ENCODE results near the gene FBXO31. TPM values are rescaled to one million over a fixed set of nuclear protein-coding genes. Genes with fewer than 3 reads are reported as not detected.
"Not testable (repeated sequence)": the region's sequence is repeated elsewhere in the genome, so short reads cannot be mapped to it uniquely, and the experiment has no call there.

Gene FBXO31
- total RNA-seq, 1 donor from 2014 or later = 37.1 TPM

DNA sequence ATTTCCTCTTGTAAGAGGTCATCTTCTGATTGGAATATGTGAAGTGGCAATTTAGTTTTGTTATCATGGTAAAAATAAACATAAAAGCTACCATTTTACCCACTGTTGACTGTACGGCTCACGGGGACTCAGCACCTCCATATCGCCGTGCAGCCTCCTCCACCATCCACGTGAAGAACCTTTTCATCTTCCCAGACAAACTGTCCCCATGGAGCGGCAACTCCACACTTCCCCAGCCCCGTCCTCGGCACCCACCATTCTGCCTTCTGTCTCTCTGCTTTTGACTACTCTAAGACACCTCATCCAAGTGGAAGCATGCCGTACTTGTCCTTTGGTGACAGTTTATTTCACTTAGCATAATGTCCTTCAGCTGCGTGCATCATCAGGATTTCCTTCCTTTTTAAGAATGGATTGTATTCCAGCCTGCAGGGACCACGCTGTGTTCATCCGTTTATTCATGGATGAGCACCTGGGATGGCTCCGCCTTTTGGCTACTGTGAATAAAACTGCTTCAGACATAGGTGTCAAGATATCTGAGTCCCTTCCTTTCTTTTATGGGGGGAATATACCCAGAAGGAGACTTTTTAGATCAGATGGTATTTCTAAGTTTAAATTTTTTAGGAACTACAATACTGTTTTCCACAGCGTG is 14.3 kb downstream of the FBXO31 start:
- no peak overlapping the region for H3K4me3 Mint-ChIP-seq
- H3K27me3 Mint-ChIP-seq = no peaks in the 10 kb centered on the region
- intact Hi-C loops (cut with micrococcal nuclease) = no loop called here
- peaks cover 14% of the 10 kb centered on the region for H3K36me3 Mint-ChIP-seq (ENCODE audit: low read depth)
- peaks cover 34% of the 10 kb centered on the region for H3K4me1 Mint-ChIP-seq
- no peaks in the 10 kb centered on the region for H3K9me3 Mint-ChIP-seq
- DNase-seq = no peak
- no peak overlapping the region for H3K27ac Mint-ChIP-seq

DNA sequence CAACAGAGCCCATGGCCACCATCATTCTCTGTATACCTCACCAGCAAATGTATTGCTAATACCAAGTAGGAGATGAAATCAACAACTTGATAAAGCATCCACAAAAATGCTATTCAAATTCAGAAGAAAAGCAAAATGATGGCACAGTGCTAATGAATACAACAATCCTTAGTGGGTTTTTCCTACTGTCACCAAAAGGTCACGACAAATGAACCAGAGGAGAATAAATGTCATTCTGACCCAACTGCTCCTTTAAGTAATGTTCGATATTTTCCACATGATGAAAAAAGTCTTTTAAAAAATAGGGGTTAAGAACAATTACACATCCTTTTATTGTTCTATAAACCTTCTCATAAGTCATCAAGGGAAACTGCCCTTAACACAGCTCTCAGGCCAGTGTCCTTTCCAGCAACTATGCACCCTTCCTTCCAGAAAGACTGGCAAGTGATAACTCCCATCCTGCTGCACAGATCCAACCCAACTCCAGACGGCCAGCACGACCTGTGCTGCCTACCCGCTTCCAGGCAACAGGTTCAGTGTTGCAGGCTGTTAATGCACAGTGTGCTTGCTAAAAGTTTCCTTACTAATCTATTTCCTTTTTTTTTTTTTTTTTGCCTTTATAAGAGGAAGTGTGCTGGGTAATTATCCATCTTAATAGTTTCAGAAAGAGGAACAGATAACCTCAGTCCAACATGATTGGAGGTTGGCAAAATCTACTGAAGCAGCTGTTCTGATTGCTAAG is 15.4 kb downstream of the FBXO31 start:
- H3K9me3 Mint-ChIP-seq = no peaks in the 10 kb centered on the region
- no peak for DNase-seq
- H3K27me3 Mint-ChIP-seq = no peaks in the 10 kb centered on the region
- peaks cover 35% of the 10 kb centered on the region for H3K4me1 Mint-ChIP-seq
- H3K36me3 Mint-ChIP-seq (ENCODE audit: low read depth) = peaks cover 14% of the 10 kb centered on the region
- H3K27ac Mint-ChIP-seq = peak overlapping the region; percentile 51
- intact Hi-C loops (cut with micrococcal nuclease) = no loop called here
- H3K4me3 Mint-ChIP-seq = no peak overlapping the region

DNA sequence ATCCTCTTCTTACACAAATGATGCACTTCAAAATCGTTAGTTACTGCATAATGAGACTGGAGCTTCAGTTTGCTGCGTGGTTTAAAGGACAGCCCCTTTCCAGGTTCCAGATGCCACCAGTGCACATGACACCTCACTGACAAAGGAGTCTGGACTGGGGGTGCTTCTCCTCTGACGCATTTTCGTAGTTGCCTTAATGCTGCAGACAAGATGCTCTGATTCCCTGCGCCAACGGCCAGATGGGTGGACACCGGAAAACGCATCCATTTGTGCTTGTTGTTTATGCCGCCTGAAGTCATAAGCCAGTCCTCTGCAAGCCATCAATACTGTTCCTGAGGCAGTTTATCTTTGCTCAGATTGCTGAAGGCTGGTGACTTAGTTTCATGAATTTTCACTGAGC is 16.0 kb downstream of the FBXO31 start:
- H3K27ac Mint-ChIP-seq = no peak overlapping the region
- peaks cover 35% of the 10 kb centered on the region for H3K4me1 Mint-ChIP-seq
- intact Hi-C loops (cut with micrococcal nuclease) = no loop called here
- H3K9me3 Mint-ChIP-seq = no peaks in the 10 kb centered on the region
- DNase-seq = no peak
- H3K36me3 Mint-ChIP-seq (ENCODE audit: low read depth) = peaks cover 14% of the 10 kb centered on the region
- no peaks in the 10 kb centered on the region for H3K27me3 Mint-ChIP-seq
- no peak overlapping the region for H3K4me3 Mint-ChIP-seq

DNA sequence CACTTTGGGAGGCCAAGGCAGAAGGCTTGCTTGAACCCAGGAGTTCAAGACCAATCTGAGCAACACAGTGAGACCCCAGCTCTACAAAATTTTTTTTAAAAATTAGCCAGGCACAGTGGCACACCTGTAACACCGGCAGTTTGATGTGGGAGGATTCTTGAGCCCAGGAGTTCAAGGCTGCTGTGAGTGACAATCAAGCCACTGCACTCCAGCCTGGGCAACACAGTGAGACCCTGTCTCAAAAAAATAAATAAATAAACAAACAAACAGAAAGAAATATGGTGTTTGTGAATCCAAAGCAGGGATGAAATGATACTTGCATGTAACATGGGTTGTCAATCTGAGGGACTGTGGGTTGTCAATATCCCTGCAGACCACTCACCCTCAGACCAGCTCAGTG is 16.6 kb downstream of the FBXO31 start:
- Mint-ChIP-seq H3K9me3 (no peaks in the 10 kb centered on the region), H3K27me3 (no peaks in the 10 kb centered on the region), H3K27ac (no peak overlapping the region), H3K36me3 (ENCODE audit: low read depth) (peaks cover 15% of the 10 kb centered on the region), H3K4me1 (peaks cover 35% of the 10 kb centered on the region), H3K4me3 (no peak overlapping the region)
- no peak for DNase-seq
- intact Hi-C loops (cut with micrococcal nuclease) = no loop called here

- intact Hi-C loops (cut with micrococcal nuclease) = no loop called here
- H3K4me1 Mint-ChIP-seq = peaks cover 32% of the 10 kb centered on the region
- no peak overlapping the region for H3K4me3 Mint-ChIP-seq
- H3K9me3 Mint-ChIP-seq = no peaks in the 10 kb centered on the region
- no peak for DNase-seq
- no peaks in the 10 kb centered on the region for H3K27me3 Mint-ChIP-seq
- H3K27ac Mint-ChIP-seq = peak overlapping the region; percentile 50
- H3K36me3 Mint-ChIP-seq (ENCODE audit: low read depth) = peaks cover 20% of the 10 kb centered on the region
Measured at GRCh38 chr16:87366288-87366687, 17.3 kb downstream of the FBXO31 start.

- Mint-ChIP-seq H3K9me3 (no peaks in the 10 kb centered on the region), H3K36me3 (ENCODE audit: low read depth) (peaks cover 25% of the 10 kb centered on the region), H3K4me3 (no peak overlapping the region), H3K27me3 (no peaks in the 10 kb centered on the region), H3K27ac (no peak overlapping the region), H3K4me1 (peaks cover 34% of the 10 kb centered on the region)
- DNase-seq = no peak
- intact Hi-C loops (cut with micrococcal nuclease) = no loop called here
Measured at GRCh38 chr16:87365021-87365713, 18.4 kb downstream of the FBXO31 start.

- intact Hi-C loops (cut with micrococcal nuclease) = no loop called here
- Mint-ChIP-seq H3K9me3 (no peaks in the 10 kb centered on the region), H3K27me3 (no peaks in the 10 kb centered on the region), H3K4me1 (peaks cover 31% of the 10 kb centered on the region), H3K36me3 (ENCODE audit: low read depth) (peaks cover 33% of the 10 kb centered on the region), H3K4me3 (peak overlapping the region; percentile 54), H3K27ac (peak overlapping the region; percentile 16)
- no peak for DNase-seq
Measured at GRCh38 chr16:87363771-87364455, 19.7 kb downstream of the FBXO31 start.

DNA sequence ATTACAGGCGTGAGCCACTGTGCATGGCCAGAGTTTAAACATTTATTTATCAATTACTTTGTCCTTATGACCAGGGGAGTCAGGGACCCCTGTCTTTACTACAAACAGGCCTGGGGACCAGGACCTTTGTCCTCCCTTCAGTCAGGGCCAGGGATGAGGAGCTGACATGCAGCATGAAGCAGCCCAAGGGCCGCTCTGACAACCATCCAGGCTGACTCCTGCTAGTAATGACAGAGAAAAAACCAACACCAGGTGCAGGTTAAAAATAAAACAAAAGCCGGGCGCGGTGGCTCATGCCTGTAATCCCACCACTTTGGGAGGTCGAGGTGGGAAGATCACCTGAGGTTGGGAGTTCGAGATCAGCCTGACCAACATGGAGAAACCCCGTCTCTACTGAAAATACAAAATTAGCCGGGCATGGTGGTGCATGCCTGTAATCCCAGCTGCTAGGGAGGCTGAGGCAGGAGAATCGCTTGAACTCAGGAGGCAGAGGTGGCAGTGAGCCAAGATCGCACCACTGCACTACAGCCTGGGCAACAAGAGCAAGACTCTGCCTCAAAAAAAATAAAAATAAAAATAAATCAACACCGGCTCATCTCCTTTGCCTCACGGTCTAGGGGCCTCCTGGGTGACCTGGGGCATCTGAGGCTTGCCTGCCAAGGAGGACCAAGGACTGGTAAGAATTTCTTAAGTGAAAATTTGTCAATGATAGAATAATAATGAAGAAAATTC is 20.6 kb downstream of the FBXO31 start:
- intact Hi-C loops (cut with micrococcal nuclease); H3K27ac Mint-ChIP-seq: not testable (repeated sequence)

GRCh38 chr16:87361916-87362619 is 21.5 kb downstream of the FBXO31 start:
- no peaks in the 10 kb centered on the region for H3K27me3 Mint-ChIP-seq
- H3K4me1 Mint-ChIP-seq = peaks cover 19% of the 10 kb centered on the region
- H3K27ac Mint-ChIP-seq = no peak overlapping the region
- H3K9me3 Mint-ChIP-seq = no peaks in the 10 kb centered on the region
- intact Hi-C loops (cut with micrococcal nuclease) = no loop called here
- no peak overlapping the region for H3K4me3 Mint-ChIP-seq
- H3K36me3 Mint-ChIP-seq (ENCODE audit: low read depth) = peaks cover 37% of the 10 kb centered on the region
- no peak for DNase-seq

More for the DNA sequence above, 20.6 kb downstream of the FBXO31 start:
- Mint-ChIP-seq H3K36me3 (ENCODE audit: low read depth) (peaks cover 36% of the 10 kb centered on the region), H3K4me1 (peaks cover 25% of the 10 kb centered on the region)
- H3K4me3 Mint-ChIP-seq, H3K27me3 Mint-ChIP-seq, H3K9me3 Mint-ChIP-seq, DNase-seq: not testable (repeated sequence)

DNA sequence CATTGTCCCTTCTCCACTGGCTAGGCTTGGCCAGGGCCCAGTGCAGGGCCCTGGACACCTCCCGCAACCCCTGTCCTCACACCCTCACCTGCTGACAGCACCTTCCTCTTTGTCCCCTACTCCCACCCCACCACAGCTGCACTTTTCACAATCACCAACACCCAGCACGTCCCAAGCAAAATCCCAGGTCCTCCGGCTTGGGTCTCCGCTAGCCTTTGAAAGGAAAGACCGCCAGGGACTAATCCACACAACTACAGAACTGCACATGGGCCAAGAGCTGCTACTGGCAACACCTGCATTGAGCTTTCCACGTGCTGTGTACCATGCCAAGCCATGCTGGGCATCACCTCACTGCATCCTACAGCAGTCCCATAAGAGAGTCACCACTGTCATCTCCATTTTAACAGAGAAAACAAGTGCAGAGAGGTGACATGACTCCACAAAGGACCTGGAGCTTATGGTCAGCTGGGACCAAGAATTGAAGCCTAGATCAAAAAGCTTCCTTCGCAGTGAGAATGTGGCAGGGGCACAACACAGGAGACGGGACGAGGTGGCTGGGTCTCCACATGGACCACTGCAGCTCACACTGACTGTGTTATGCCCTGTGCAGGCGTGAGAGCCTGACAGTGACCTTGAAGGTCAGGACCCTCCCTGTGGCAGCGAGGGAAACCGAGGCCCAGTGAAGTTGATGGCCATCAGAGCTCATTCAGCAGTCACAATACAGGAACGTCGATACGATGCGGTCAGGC is 22.5 kb downstream of the FBXO31 start:
- no peak overlapping the region for H3K27ac Mint-ChIP-seq
- intact Hi-C loops (cut with micrococcal nuclease) = no loop called here
- no peak overlapping the region for H3K4me3 Mint-ChIP-seq
- peaks cover 35% of the 10 kb centered on the region for H3K36me3 Mint-ChIP-seq (ENCODE audit: low read depth)
- peaks cover 19% of the 10 kb centered on the region for H3K4me1 Mint-ChIP-seq
- no peaks in the 10 kb centered on the region for H3K27me3 Mint-ChIP-seq
- no peak for DNase-seq
- no peaks in the 10 kb centered on the region for H3K9me3 Mint-ChIP-seq

GRCh38 chr16:87359121-87359520 is 24.5 kb downstream of the FBXO31 start:
- no peaks in the 10 kb centered on the region for H3K27me3 Mint-ChIP-seq
- H3K4me3 Mint-ChIP-seq = no peak overlapping the region
- intact Hi-C loops (cut with micrococcal nuclease) = no loop called here
- H3K4me1 Mint-ChIP-seq = peaks cover 8% of the 10 kb centered on the region
- no peaks in the 10 kb centered on the region for H3K9me3 Mint-ChIP-seq
- no peak overlapping the region for H3K27ac Mint-ChIP-seq
- H3K36me3 Mint-ChIP-seq (ENCODE audit: low read depth) = peaks cover 30% of the 10 kb centered on the region
- no peak for DNase-seq

- no peaks in the 10 kb centered on the region for H3K9me3 Mint-ChIP-seq
- no peaks in the 10 kb centered on the region for H3K27me3 Mint-ChIP-seq
- intact Hi-C loops (cut with micrococcal nuclease) = no loop called here
- peaks cover 30% of the 10 kb centered on the region for H3K36me3 Mint-ChIP-seq (ENCODE audit: low read depth)
- no peak overlapping the region for H3K27ac Mint-ChIP-seq
- H3K4me3 Mint-ChIP-seq = no peak overlapping the region
- DNase-seq = no peak
- H3K4me1 Mint-ChIP-seq = peaks cover 8% of the 10 kb centered on the region
Measured at GRCh38 chr16:87358696-87359095, 24.9 kb downstream of the FBXO31 start.

Data from activated CD4-positive, alpha-beta T cell treated with anti-CD3 and anti-CD28 coated beads, Interleukin-2, amount 10 ng/mL, durations not matched to agents 24 days and 14 days (primary cell).